ENCODE measurements around the gene LAMA5.
A peak's percentile ranks its signal among the peaks of the same experiment; 100 is the strongest.
"Not testable (repeated sequence)": the region's sequence is repeated elsewhere in the genome, so short reads cannot be mapped to it uniquely, and the experiment has no call there.

The LAMA5 gene

DNA sequence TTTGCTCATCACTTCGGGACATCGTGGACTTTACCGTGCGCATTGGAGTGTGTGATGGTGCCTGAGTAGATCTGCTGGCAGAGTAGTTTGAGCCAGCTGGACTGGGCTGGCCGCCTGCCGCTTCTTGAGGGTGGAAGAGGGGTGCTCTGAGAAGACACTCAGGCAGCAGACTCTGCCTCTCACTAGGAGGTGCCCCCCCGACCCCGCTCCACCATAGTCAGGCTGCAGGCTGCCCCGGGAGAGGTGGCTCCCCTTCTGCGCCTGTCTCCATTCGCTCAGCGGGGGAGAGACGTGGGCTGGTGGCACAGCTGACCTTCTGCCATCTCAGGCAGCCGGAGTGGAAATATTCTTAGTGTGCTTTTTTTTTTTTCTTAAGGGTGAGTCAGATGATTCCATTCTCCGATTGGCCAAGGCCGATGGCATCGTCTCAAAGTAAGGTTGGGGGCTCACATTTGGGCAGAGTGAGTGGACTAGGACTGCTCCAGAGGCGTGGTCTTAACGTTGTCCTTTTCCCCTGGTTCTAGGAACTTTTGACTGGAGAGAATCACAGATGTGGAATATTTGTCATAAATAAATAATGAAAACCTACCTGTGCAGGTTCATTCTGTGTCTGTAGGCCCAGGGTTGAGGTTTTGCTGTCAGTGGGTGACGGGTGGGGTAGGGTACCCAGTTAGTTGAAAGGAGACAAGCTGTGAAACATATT, 21.0 kb upstream of the LAMA5 start:
- DNase-seq, result no peak

GRCh38 chr20:62387219-62387913, 20.3 kb upstream of the LAMA5 start:
- DNase-seq, result no peak

GRCh38 chr20:62386383-62387218, 19.5 kb upstream of the LAMA5 start, which contains the start of gene RPS21:
Gene RPS21 (plus strand): TSS chr20:62387103. CDS start chr20:62387339, 236 bp downstream.
- DNase-seq, result peak; percentile 90

GRCh38 chr20:62382306-62383198, 15.4 kb upstream of the LAMA5 start:
- peak; percentile 67 for DNase-seq

DNA sequence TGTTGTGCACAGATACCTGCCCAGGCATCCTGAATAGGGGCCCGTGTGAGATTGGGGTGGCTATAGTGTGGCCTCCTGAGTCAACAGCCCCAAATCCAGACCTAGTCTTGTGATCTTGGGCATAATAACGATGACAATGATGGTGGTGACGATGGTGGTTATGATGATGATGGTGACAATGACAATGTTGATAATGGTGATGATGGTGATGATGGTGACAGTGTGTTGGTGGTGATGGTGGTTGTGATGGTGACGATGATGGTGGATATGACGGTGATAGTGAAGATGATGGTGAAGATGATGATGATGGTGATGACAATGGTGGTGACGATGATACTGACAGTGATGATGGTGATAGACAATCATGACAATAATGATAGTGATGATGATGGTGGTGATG, 14.7 kb upstream of the LAMA5 start:
- DNase-seq, result no peak

DNA sequence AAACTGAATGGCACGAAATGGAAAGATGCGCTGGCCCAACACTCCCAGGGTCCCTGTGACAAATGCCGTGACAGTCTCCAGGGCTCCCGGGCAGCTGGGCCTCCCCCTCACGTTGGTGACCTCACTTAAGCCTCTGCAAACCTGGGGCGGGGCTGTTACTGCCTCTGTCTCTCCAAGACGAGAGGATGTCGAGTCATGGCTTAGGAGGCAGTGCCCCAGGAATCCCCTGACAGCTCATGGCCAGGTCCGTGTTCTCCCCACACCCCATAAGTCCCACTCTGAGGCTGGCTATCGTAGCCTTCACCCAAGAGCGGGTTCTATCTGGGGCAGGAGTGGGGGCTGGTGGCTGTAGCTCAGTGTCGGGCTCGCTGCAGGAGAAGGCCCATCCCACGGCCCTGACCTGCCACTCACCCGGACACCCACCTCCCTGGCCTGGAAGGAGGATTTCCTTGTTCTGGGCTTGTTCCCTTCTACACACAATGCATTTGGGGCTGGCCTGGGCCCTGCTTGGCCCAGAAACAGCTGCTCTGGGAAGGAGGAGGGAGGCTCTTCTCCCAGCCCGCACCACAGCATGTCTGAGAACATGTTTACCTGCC, 14.2 kb upstream of the LAMA5 start:
- DNase-seq, result no peak

DNA sequence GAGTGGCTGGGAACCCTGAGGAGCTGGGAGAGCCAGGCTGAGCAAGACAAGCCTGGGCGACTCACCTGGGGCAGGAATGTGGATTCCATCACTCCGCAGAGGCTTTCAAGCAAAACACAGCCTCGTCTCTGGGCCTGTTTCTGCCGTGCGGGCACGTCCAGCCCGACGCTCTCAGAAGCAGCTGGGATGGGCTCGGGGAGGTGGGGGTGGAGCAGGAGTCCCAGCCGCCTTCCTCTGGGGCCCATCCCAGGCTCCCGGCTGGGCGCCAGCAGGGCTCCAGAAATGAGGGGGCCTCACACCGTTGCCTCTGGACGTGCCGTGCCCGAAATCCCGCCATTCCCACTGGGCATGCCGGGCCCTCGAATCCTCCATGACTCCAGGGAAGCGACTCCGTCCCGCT, 11.1 kb upstream of the LAMA5 start:
- no peak for DNase-seq

- DNase-seq, result no peak
Observed at GRCh38 chr20:62377615-62378178, 10.6 kb upstream of the LAMA5 start.

GRCh38 chr20:62377064-62377461, 10.0 kb upstream of the LAMA5 start:
- DNase-seq, result no peak

DNA sequence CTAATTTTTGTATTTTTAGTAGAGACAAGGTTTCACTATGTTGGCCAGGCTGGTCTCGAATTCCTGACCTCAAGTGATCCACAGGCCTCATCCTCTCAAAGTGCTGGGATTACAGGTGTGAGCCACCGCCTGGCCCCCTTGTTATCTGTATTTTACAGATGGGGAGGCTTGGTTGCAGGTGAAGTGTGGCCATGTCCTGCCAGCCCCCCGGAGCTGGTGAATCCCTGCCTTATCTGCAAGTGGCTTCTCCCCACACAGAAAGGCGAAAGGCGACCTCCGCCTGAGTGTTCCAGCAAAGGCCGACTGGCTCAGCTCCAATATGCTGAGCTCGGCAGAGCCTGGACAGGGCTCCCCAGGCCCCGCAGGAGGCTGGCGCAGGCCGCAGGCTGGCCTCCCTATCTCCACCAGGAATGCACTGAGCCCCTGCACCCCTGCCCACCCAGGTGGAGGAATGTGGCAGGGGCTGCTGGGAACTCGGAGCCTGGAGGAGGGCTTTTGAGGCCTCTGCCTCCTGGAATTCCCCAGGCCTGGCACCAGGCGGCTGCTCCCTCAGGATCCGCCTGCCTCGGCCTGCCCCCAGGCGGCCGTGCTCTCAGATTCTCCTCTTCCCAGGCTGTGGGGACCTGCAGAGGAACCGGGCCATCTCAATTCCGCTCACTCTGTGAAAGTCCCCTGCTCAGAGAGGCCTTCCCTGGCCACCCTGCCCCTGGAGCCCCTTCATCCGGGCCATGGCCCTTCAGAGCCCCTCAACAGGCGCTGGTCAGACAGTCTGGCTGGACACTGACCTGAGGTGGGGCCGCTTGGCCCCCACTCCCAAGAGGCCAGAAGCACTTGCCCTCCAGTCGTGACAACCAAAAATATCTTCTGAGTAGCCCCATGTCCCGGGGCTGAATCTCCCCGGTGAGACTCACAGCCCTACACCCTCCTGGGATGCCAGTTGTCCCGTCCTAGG, 9.3 kb upstream of the LAMA5 start:
- no peak for DNase-seq

DNA sequence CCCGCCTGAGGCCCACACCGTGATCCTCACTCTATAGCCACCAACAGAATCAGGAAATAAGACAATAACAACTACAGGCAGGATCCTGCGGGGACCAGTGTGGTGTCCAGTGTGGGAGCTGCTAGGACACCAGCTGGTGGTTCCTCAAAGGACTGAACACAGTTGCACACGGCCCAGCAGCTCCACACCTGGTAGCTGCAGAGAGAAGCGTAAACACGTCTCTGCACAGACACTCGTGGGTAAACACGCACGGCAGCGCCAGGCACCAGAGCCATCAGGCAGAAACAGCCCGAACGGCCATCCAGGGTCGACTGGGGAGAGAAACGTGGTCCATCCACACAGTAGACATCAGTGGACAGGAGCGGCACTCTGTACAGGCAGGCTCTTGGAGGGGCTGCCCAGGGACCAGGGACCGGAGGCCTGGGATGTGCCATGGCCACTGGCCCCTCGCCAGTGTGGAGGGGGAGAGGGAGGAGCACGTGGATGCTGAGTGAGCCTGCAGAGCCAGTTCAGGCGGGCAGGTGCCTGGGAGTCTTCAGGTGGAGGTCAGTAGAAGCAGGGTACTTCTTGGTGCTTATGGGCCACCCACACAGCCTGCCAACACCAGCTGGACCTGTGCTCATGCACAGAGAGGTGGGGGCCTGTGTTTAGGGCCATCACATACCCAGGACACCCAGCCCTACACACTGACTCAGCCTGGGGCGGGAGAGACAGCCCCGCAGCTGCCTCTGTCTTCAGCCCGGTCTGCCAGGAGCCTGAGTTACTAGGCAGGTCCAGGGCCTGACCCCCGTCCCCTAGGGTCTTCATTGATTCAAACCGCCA, 7.4 kb upstream of the LAMA5 start:
- DNase-seq, result no peak

DNA sequence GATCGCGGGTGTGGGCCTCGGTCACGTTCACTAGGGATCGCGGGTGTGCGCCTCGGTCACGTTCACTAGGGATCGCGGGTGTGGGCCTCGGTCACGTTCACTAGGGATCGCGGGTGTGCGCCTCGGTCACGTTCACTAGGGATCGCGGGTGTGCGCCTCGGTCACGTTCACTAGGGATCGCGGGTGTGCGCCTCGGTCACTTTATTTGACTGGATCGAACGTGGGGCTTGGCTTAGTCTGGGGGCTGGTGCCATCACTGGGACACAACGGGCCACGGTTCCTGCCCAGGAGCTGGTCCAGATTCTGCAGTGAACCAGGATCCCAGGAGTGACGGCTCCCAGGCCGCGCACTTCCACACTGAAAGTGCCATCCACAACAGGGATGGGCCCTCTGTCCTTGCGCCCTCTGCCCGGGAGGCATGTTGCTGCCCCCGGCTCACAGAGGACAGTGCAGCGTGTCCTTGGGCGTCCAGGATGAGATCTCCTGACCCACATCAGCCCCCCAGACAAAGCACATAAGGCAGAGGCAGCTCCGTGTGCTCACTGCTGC, 6.6 kb upstream of the LAMA5 start:
- DNase-seq, result not testable (repeated sequence)

- no peak for DNase-seq
Observed at GRCh38 chr20:62372042-62372993, 5.2 kb upstream of the LAMA5 start.

- DNase-seq, result no peak
Observed at GRCh38 chr20:62371588-62372041, 4.5 kb upstream of the LAMA5 start.

GRCh38 chr20:62370807-62371587, 3.9 kb upstream of the LAMA5 start:
- no peak for DNase-seq

- no peak for DNase-seq
Observed at GRCh38 chr20:62370115-62370806, 3.1 kb upstream of the LAMA5 start.

DNA sequence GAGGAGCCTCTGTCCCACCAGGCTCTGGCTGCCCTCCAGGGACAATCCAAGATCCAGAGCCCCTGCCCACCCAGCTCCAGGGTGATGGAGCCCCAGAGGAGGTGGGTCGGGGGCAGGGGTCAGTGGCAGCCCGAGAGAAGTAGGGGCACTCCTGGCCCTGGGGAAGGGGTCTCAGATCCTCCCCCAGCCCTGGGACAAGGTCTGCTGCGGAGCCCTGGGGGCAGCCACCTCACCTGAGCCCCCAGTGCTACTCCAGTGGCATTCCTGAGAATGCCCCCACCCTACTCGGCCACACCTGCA, 2.7 kb upstream of the LAMA5 start:
- no peak for DNase-seq
